ENCODE results near the gene CORO2A. TPM values are rescaled to one million over a fixed set of nuclear protein-coding genes. Genes with fewer than 3 reads are reported as not detected.
A peak's percentile ranks its signal among the peaks of the same experiment; 100 is the strongest.
"Not testable (repeated sequence)": the region's sequence is repeated elsewhere in the genome, so short reads cannot be mapped to it uniquely, and the experiment has no call there.

Gene CORO2A
- total RNA-seq, 1 donor from 2014 or later: 6.0 TPM

- Mint-ChIP-seq H3K27me3 (peaks cover 9% of the 10 kb centered on the region), H3K9me3 (ENCODE audit: low read depth) (no peaks in the 10 kb centered on the region), H3K4me3 (ENCODE audit: low read depth) (no peak overlapping the region), H3K4me1 (ENCODE audit: low read depth) (no peaks in the 10 kb centered on the region), H3K27ac (no peak overlapping the region), H3K36me3 (ENCODE audit: insufficient read depth) (no peaks in the 10 kb centered on the region)
- DNase-seq (ENCODE audit: low spot score, unreplicated experiment): no peak
- TF ChIP-seq CTCF (IDR thresholded peaks at IDR 0.05; ENCODE audit: unreplicated experiment): no peak
These were observed 67.6 kb downstream of the CORO2A start for GRCh38 chr9:98124637-98125426.

- not testable (repeated sequence) for H3K4me1 Mint-ChIP-seq (ENCODE audit: low read depth); H3K4me3 Mint-ChIP-seq (ENCODE audit: low read depth); H3K9me3 Mint-ChIP-seq (ENCODE audit: low read depth); H3K36me3 Mint-ChIP-seq (ENCODE audit: insufficient read depth); DNase-seq (ENCODE audit: low spot score, unreplicated experiment); H3K27ac Mint-ChIP-seq
- peaks cover 14% of the 10 kb centered on the region for H3K27me3 Mint-ChIP-seq
These were observed 68.3 kb downstream of the CORO2A start for GRCh38 chr9:98124091-98124490.

- H3K9me3 Mint-ChIP-seq (ENCODE audit: low read depth): no peaks in the 10 kb centered on the region
- no peak overlapping the region for H3K27ac Mint-ChIP-seq
- no peak for DNase-seq (ENCODE audit: low spot score, unreplicated experiment)
- H3K4me1 Mint-ChIP-seq (ENCODE audit: low read depth): peaks cover 5% of the 10 kb centered on the region
- peaks cover 19% of the 10 kb centered on the region for H3K27me3 Mint-ChIP-seq
- TF ChIP-seq CTCF (IDR thresholded peaks at IDR 0.05; ENCODE audit: unreplicated experiment): no peak
- H3K36me3 Mint-ChIP-seq (ENCODE audit: insufficient read depth): no peaks in the 10 kb centered on the region
- no peak overlapping the region for H3K4me3 Mint-ChIP-seq (ENCODE audit: low read depth)
These were observed 71.4 kb downstream of the CORO2A start for GRCh38 chr9:98121058-98121457.

GRCh38 chr9:98120476-98120875 lies 72.0 kb downstream of the CORO2A start:
- Mint-ChIP-seq H3K4me1 (ENCODE audit: low read depth) (peaks cover 5% of the 10 kb centered on the region), H3K9me3 (ENCODE audit: low read depth) (no peaks in the 10 kb centered on the region), H3K27me3 (peaks cover 19% of the 10 kb centered on the region), H3K4me3 (ENCODE audit: low read depth) (peak overlapping the region; percentile 8), H3K27ac (no peak overlapping the region), H3K36me3 (ENCODE audit: insufficient read depth) (no peaks in the 10 kb centered on the region)
- no peak for DNase-seq (ENCODE audit: low spot score, unreplicated experiment)
- no peak for TF ChIP-seq CTCF (IDR thresholded peaks at IDR 0.05; ENCODE audit: unreplicated experiment)

- Mint-ChIP-seq H3K9me3 (ENCODE audit: low read depth) (no peaks in the 10 kb centered on the region), H3K4me1 (ENCODE audit: low read depth) (peaks cover 5% of the 10 kb centered on the region), H3K36me3 (ENCODE audit: insufficient read depth) (no peaks in the 10 kb centered on the region), H3K4me3 (ENCODE audit: low read depth) (peak within 1 kb of the TSS; percentile 70), H3K27me3 (peaks cover 19% of the 10 kb centered on the region), H3K27ac (peak within 1 kb of the TSS; percentile 33)
- TF ChIP-seq CTCF (IDR thresholded peaks at IDR 0.05; ENCODE audit: unreplicated experiment): no peak
- peak; percentile 39 for DNase-seq (ENCODE audit: low spot score, unreplicated experiment)
These were observed 73.5 kb downstream of the CORO2A start, which contains the start of gene TRIM14 for GRCh38 chr9:98118640-98119601. TRIM14 (minus strand) TSS chr9:98119222; CDS start chr9:98119188, 34 bp downstream.
